Measurements from ENCODE around the gene RASGRP1. TPM values are rescaled to one million over a fixed set of nuclear protein-coding genes. Genes with fewer than 3 reads are reported as not detected.

Gene RASGRP1
- total RNA-seq, 1 experiment from 2014 or later, result 0.85 TPM

DNA sequence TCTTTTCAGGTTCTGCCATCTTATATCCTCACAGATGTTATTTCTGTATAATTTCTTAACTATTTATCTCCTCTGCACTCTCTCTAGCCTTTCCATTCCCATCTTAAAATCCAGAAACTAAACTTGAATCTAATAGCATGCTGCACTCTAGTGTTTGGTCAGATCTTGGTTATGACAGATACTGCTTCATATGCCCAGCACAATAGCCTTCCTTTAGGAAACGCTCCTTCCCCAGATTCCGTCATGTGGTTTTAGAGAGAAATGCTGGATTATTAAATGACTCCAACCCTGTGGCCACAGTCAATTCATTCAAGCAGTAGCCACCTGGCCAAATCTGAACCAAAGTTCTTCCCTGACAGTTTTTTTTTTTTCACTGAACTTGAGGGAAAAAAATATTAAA is 19.4 kb downstream of the RASGRP1 start:
- no peak overlapping the region for H3K27ac Mint-ChIP-seq
- no peak overlapping the region for H2AFZ ChIP-seq (ENCODE audit: low read length)
- H3K79me2 ChIP-seq (ENCODE audit: insufficient read depth, low read length), result no peaks in the 10 kb centered on the region
- no peaks in the 10 kb centered on the region for H3K23me2 ChIP-seq (ENCODE audit: insufficient read length, low read depth, low read length, poor library complexity, severe bottlenecking)
- no peak overlapping the region for H3K56ac ChIP-seq (ENCODE audit: insufficient read length, low read depth, low read length)
- H2BK120ac ChIP-seq (ENCODE audit: low read depth, low read length, poor library complexity, severe bottlenecking), result no peak overlapping the region
- H4K91ac ChIP-seq (ENCODE audit: insufficient read length, low read depth, low read length), result no peak overlapping the region
- no peak overlapping the region for H3K14ac ChIP-seq (ENCODE audit: insufficient read depth, low read length)
- H3K79me1 ChIP-seq (ENCODE audit: insufficient read depth, low read depth, low read length, poor library complexity, severe bottlenecking), result no peaks in the 10 kb centered on the region
- no peak overlapping the region for H2BK5ac ChIP-seq (ENCODE audit: insufficient read length, low read length)
- no peak overlapping the region for H2BK20ac ChIP-seq (ENCODE audit: low read depth, low read length, poor library complexity, severe bottlenecking)
- no peaks in the 10 kb centered on the region for H3K9me3 Mint-ChIP-seq
- TF ChIP-seq, protein P1, sequence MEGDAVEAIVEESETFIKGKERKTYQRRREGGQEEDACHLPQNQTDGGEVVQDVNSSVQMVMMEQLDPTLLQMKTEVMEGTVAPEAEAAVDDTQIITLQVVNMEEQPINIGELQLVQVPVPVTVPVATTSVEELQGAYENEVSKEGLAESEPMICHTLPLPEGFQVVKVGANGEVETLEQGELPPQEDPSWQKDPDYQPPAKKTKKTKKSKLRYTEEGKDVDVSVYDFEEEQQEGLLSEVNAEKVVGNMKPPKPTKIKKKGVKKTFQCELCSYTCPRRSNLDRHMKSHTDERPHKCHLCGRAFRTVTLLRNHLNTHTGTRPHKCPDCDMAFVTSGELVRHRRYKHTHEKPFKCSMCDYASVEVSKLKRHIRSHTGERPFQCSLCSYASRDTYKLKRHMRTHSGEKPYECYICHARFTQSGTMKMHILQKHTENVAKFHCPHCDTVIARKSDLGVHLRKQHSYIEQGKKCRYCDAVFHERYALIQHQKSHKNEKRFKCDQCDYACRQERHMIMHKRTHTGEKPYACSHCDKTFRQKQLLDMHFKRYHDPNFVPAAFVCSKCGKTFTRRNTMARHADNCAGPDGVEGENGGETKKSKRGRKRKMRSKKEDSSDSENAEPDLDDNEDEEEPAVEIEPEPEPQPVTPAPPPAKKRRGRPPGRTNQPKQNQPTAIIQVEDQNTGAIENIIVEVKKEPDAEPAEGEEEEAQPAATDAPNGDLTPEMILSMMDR (conservative IDR thresholded peaks at IDR 0.05), result no peak
- no peak overlapping the region for H2BK15ac ChIP-seq (ENCODE audit: low read depth, low read length)
- WGBS (ENCODE audit: extremely low coverage, insufficient read length, low lambda C conversion rate), result no CpG with 5 or more reads among the region's 2 CpGs
- H3K18ac ChIP-seq (ENCODE audit: insufficient read length, low read depth, low read length), result no peak overlapping the region
- H3K36me3 Mint-ChIP-seq (ENCODE audit: insufficient read depth in 1 of 3, low read depth in 3 of 3), result no peaks in the 10 kb centered on the region
- H3K4me1 Mint-ChIP-seq, result peaks cover 8 to 10% of the 10 kb centered on the region in 2 experiments
- H3T11ph ChIP-seq (ENCODE audit: low read length), result no peak overlapping the region
- no peak overlapping the region for H3K4me3 Mint-ChIP-seq
- H4K5ac ChIP-seq (ENCODE audit: insufficient read length, low read depth, low read length), result no peak overlapping the region
- no peak overlapping the region for H4K8ac ChIP-seq (replicated peaks; ENCODE audit: insufficient read length, low read depth, low read length)
- H3K27me3 ChIP-seq (ENCODE audit: insufficient read depth, low read length), result no peaks in the 10 kb centered on the region
- H4K20me1 ChIP-seq (ENCODE audit: control insufficient read depth, insufficient read depth, insufficient read length), result no peaks in the 10 kb centered on the region
- no peaks in the 10 kb centered on the region for H3K4me1 ChIP-seq (ENCODE audit: insufficient read depth, low read length)
- peaks cover 3% of the 10 kb centered on the region; the same call in 1 of the 2 replicates for H3K27me3 Mint-ChIP-seq (ENCODE audit: low read depth)
- H3K4me2 ChIP-seq (ENCODE audit: insufficient read depth, insufficient read length, low read length), result no peak overlapping the region
- H3K4ac ChIP-seq (ENCODE audit: low read depth, low read length), result no peak overlapping the region
- no peak overlapping the region for H3K9ac ChIP-seq (ENCODE audit: extremely low read depth, insufficient read length, low read length)
- no peak overlapping the region for H3K23ac ChIP-seq (ENCODE audit: insufficient read length, low read depth, low read length)
- H2BK12ac ChIP-seq (ENCODE audit: insufficient read length, low read depth, low read length), result no peak overlapping the region
- no peak overlapping the region for H2AK5ac ChIP-seq (ENCODE audit: insufficient read length, low read length)
- H3K9me3 ChIP-seq (ENCODE audit: control insufficient read depth, low read depth, low read length), result no peaks in the 10 kb centered on the region
- H3K27ac ChIP-seq (ENCODE audit: insufficient read length, low read depth, low read length), result no peak overlapping the region
- no peak for DNase-seq
